ENCODE measurements around the gene SLC2A6. TPM values are rescaled to one million over a fixed set of nuclear protein-coding genes. Genes with fewer than 3 reads are reported as not detected.

The SLC2A6 gene
- total RNA-seq, 1 experiment from 2014 or later, result 18.7 TPM

- no peak overlapping the region for H3K23ac ChIP-seq (ENCODE audit: insufficient read length, low read depth, low read length)
- H3K9me3 Mint-ChIP-seq, result no peaks in the 10 kb centered on the region
- H3K79me2 ChIP-seq (ENCODE audit: insufficient read depth, low read length), result no peaks in the 10 kb centered on the region
- H3K27me3 Mint-ChIP-seq (ENCODE audit: low read depth), result no peaks in the 10 kb centered on the region
- TF ChIP-seq CTCF (conservative IDR thresholded peaks at IDR 0.05), result peak; percentile 61
- H4K91ac ChIP-seq (ENCODE audit: insufficient read length, low read depth, low read length), result no peak overlapping the region
- H3K18ac ChIP-seq (ENCODE audit: insufficient read length, low read depth, low read length), result no peak overlapping the region
- no peak overlapping the region for H3K4ac ChIP-seq (ENCODE audit: low read depth, low read length)
- WGBS (ENCODE audit: extremely low coverage, insufficient read length, low lambda C conversion rate), result no CpG with 5 or more reads among the region's 10 CpGs
- H3K56ac ChIP-seq (ENCODE audit: insufficient read length, low read depth, low read length), result no peak overlapping the region
- no peak overlapping the region for H4K8ac ChIP-seq (replicated peaks; ENCODE audit: insufficient read length, low read depth, low read length)
- H2AK5ac ChIP-seq (ENCODE audit: insufficient read length, low read length), result no peak overlapping the region
- H2AFZ ChIP-seq (ENCODE audit: low read length), result no peak overlapping the region
- H3K4me2 ChIP-seq (ENCODE audit: insufficient read depth, insufficient read length, low read length), result no peak overlapping the region
- H2BK12ac ChIP-seq (ENCODE audit: insufficient read length, low read depth, low read length), result no peak overlapping the region
- H3K4me3 Mint-ChIP-seq, result no peak overlapping the region
- H4K20me1 ChIP-seq (ENCODE audit: control insufficient read depth, insufficient read depth, insufficient read length), result peaks cover 2% of the 10 kb centered on the region
- H3K27me3 ChIP-seq (ENCODE audit: insufficient read depth, low read length), result no peaks in the 10 kb centered on the region
- H3K4me1 ChIP-seq (ENCODE audit: insufficient read depth, low read length), result no peaks in the 10 kb centered on the region
- H2BK120ac ChIP-seq (ENCODE audit: low read depth, low read length, poor library complexity, severe bottlenecking), result no peak overlapping the region
- H3K9ac ChIP-seq (ENCODE audit: extremely low read depth, insufficient read length, low read length), result no peak overlapping the region
- no peak overlapping the region for H2BK15ac ChIP-seq (ENCODE audit: low read depth, low read length)
- H3K23me2 ChIP-seq (ENCODE audit: insufficient read length, low read depth, low read length, poor library complexity, severe bottlenecking), result no peaks in the 10 kb centered on the region
- H3K4me1 Mint-ChIP-seq, result peaks cover 3 to 11% of the 10 kb centered on the region in 2 experiments
- no peak overlapping the region for H4K5ac ChIP-seq (ENCODE audit: insufficient read length, low read depth, low read length)
- no peak overlapping the region for H2BK5ac ChIP-seq (ENCODE audit: insufficient read length, low read length)
- no peaks in the 10 kb centered on the region for H3K79me1 ChIP-seq (ENCODE audit: insufficient read depth, low read depth, low read length, poor library complexity, severe bottlenecking)
- DNase-seq, result peak; percentile 77
- H3K9me3 ChIP-seq (ENCODE audit: control insufficient read depth, low read depth, low read length), result no peaks in the 10 kb centered on the region
- no peak overlapping the region for H2BK20ac ChIP-seq (ENCODE audit: low read depth, low read length, poor library complexity, severe bottlenecking)
- H3K27ac Mint-ChIP-seq, result no peak overlapping the region
- H3K27ac ChIP-seq (ENCODE audit: insufficient read length, low read depth, low read length), result no peak overlapping the region
- H3K14ac ChIP-seq (ENCODE audit: insufficient read depth, low read length), result no peak overlapping the region
- H3T11ph ChIP-seq (ENCODE audit: low read length), result no peak overlapping the region
- H3K36me3 Mint-ChIP-seq (ENCODE audit: insufficient read depth in 1 of 3, low read depth in 3 of 3), result peaks cover 1 to 17% (median 8%) of the 10 kb centered on the region in 3 experiments
These were observed 11.8 kb downstream of the SLC2A6 start for GRCh38 chr9:133467101-133467500.
